Cardiac fibroblast (primary cell): ENCODE measurements around the gene LMNA.

Source experiments
- DNase-seq, 2 donors: peaks; one replicate each; pipeline versions ENCODE4 v3.0.0 to v3.0.0-alpha.2; 2010; ENCODE audit warnings: low read depth in 2 of 2
- H3K4me3 ChIP-seq, 2 donors: replicated peaks in 1 of 2; 1 replicate in 1 of 2; 2 replicates in 1 of 2; pipeline ENCODE4 v1.5.1; 2011; ENCODE audit warnings: low read depth in 2 of 2, low read length in 2 of 2, mild to moderate bottlenecking in 2 of 2, moderate library complexity in 1 of 2
- CTCF ChIP-seq: IDR thresholded peaks from one replicate; pipeline ENCODE4 v1.5.1; 2011; ENCODE audit warnings: low read depth, mild to moderate bottlenecking, low read length, inconsistent platforms

Gene LMNA

GRCh38 chr1:156098784-156099183 is 15.7 kb upstream of the LMNA start:
- no peak for TF ChIP-seq CTCF
- no peak overlapping the region for H3K4me3 ChIP-seq
- no peak for DNase-seq

- H3K4me3 ChIP-seq: no peak overlapping the region
- no peak for TF ChIP-seq CTCF
- DNase-seq: no peak
These were observed 15.2 kb upstream of the LMNA start for GRCh38 chr1:156099282-156099681.

- no peak for DNase-seq
- TF ChIP-seq CTCF: no peak
- no peak overlapping the region for H3K4me3 ChIP-seq
These were observed 14.1 kb upstream of the LMNA start for GRCh38 chr1:156100205-156100995.

- no peak overlapping the region for H3K4me3 ChIP-seq
- no peak for DNase-seq
- TF ChIP-seq CTCF: no peak
These were observed 12.6 kb upstream of the LMNA start for GRCh38 chr1:156101880-156102279.

- no peak overlapping the region for H3K4me3 ChIP-seq
- DNase-seq: peak in 1 of 2 donors; percentile 61
- TF ChIP-seq CTCF: no peak
These were observed 11.6 kb upstream of the LMNA start for GRCh38 chr1:156102633-156103511.

GRCh38 chr1:156103521-156103947 is 11.0 kb upstream of the LMNA start:
- TF ChIP-seq CTCF: no peak
- peak; percentile 60 to 71 for DNase-seq
- H3K4me3 ChIP-seq: no peak overlapping the region
